Measurements from ENCODE around the gene ABRACL.

The ABRACL gene, protein sequence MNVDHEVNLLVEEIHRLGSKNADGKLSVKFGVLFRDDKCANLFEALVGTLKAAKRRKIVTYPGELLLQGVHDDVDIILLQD
- total RNA-seq: 21.7 to 37.0 (median 24.5) reads per million in 3 donors

DNA sequence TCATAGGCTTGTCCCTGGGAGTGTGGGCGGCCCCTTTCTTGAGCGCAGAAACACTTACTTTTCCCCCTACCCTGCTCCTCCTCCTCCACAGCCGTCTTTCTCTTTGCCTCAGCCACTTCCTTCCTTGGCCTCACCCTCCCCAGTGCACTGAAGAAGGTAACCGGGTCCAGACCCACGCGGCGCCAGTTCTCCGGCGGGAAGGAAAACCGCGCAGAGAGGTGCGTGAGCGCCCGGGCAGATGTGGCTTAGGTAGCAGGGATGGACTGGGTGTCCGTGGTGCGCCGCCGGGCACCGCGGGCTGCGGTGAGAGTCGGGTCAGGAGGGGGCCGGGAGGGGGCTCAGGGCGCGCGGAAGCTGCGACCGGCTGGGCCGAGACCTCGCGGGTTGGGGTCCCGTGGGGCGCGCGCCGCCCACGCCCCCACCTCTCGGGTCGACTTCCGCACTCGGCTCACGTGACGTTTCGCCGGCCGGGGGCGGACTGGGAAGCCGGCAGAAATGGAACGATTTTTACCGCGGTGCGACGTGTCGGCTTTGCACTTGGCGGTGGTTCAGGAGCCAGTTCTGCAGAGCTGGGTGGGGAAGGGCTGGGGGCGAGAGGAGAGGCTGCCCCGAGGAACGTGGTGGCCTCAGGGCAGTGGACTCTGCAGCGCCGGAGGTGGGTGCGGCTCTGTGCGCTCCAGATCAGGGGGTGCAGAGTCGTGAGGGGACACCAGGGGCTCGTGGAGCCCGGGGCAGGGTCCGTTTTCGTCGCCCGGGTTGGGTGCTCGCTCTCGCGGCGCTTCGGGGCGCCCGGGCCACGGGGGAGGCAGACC lies at the start of gene ABRACL:
ABRACL (plus strand) TSS at position 88 of the 812 bp plus-strand sequence. CDS start 5,416 bp downstream, outside the sequence.
- Histone ChIP-seq H3K4me1 (ENCODE audit: control insufficient read depth, insufficient read depth, low read length, poor library complexity, severe bottlenecking) (peaks cover 23% of the 10 kb centered on the region), H3K4me3 (ENCODE audit: insufficient read depth, low read depth, low read length, poor library complexity, severe bottlenecking) (peak within 1 kb of the TSS; percentile 95), H3K27ac (ENCODE audit: insufficient read depth, low read length, poor library complexity, severe bottlenecking) (peak within 1 kb of the TSS; percentile 86), H3K9me3 (ENCODE audit: control insufficient read depth, low read length) (no peaks in the 10 kb centered on the region), H3K36me3 (ENCODE audit: control insufficient read depth, insufficient read depth, low read length) (peaks cover 5% of the 10 kb centered on the region), H3K27me3 (replicated peaks; ENCODE audit: control insufficient read depth, insufficient read depth, low read length, poor library complexity, severe bottlenecking) (no peaks in the 10 kb centered on the region)
- DNase-seq: peak; percentile 48 to 67 (median 56)

DNA sequence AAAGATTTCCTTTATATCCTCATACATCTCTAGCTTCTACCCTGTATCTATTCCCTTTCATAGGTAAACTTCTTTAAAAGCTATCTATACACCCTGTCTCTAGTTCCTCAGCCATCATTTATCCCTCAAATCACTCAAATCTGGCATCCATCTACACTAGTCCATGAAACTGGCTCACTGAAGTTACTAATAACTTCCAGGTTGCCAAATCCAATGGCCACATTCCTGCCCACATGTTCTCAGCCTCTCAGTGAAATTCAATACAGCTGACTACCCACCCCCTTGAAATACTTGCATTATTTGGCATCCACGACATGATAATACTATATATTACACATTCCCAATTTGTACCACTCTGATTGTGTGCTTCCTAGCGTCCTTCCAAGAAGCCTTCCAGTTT lies 49.2 kb upstream of the ABRACL start:
- DNase-seq: no peak
- H3K4me3 ChIP-seq (ENCODE audit: insufficient read depth, low read depth, low read length, poor library complexity, severe bottlenecking): no peak overlapping the region
- H3K9me3 ChIP-seq (ENCODE audit: control insufficient read depth, low read length): no peaks in the 10 kb centered on the region
- no peak overlapping the region for H3K27ac ChIP-seq (ENCODE audit: insufficient read depth, low read length, poor library complexity, severe bottlenecking)
- H3K36me3 ChIP-seq (ENCODE audit: control insufficient read depth, insufficient read depth, low read length): no peaks in the 10 kb centered on the region
- H3K27me3 ChIP-seq (replicated peaks; ENCODE audit: control insufficient read depth, insufficient read depth, low read length, poor library complexity, severe bottlenecking): no peaks in the 10 kb centered on the region
- peaks cover 3% of the 10 kb centered on the region for H3K4me1 ChIP-seq (ENCODE audit: control insufficient read depth, insufficient read depth, low read length, poor library complexity, severe bottlenecking)

- peaks cover 3% of the 10 kb centered on the region for H3K4me1 ChIP-seq (ENCODE audit: control insufficient read depth, insufficient read depth, low read length, poor library complexity, severe bottlenecking)
- H3K4me3 ChIP-seq (ENCODE audit: insufficient read depth, low read depth, low read length, poor library complexity, severe bottlenecking): no peak overlapping the region
- H3K36me3 ChIP-seq (ENCODE audit: control insufficient read depth, insufficient read depth, low read length): no peaks in the 10 kb centered on the region
- no peaks in the 10 kb centered on the region for H3K27me3 ChIP-seq (replicated peaks; ENCODE audit: control insufficient read depth, insufficient read depth, low read length, poor library complexity, severe bottlenecking)
- no peaks in the 10 kb centered on the region for H3K9me3 ChIP-seq (ENCODE audit: control insufficient read depth, low read length)
- no peak overlapping the region for H3K27ac ChIP-seq (ENCODE audit: insufficient read depth, low read length, poor library complexity, severe bottlenecking)
- no peak for DNase-seq
These were observed 48.5 kb upstream of the ABRACL start for GRCh38 chr6:138979813-138980668.

- Histone ChIP-seq H3K9me3 (ENCODE audit: control insufficient read depth, low read length) (no peaks in the 10 kb centered on the region), H3K4me1 (ENCODE audit: control insufficient read depth, insufficient read depth, low read length, poor library complexity, severe bottlenecking) (peaks cover 3% of the 10 kb centered on the region), H3K36me3 (ENCODE audit: control insufficient read depth, insufficient read depth, low read length) (no peaks in the 10 kb centered on the region), H3K4me3 (ENCODE audit: insufficient read depth, low read depth, low read length, poor library complexity, severe bottlenecking) (no peak overlapping the region), H3K27me3 (replicated peaks; ENCODE audit: control insufficient read depth, insufficient read depth, low read length, poor library complexity, severe bottlenecking) (no peaks in the 10 kb centered on the region), H3K27ac (ENCODE audit: insufficient read depth, low read length, poor library complexity, severe bottlenecking) (no peak overlapping the region)
- no peak for DNase-seq
These were observed 47.1 kb upstream of the ABRACL start for GRCh38 chr6:138981416-138981815.

GRCh38 chr6:138986578-138986977 lies 42.0 kb upstream of the ABRACL start:
- no peaks in the 10 kb centered on the region for H3K9me3 ChIP-seq (ENCODE audit: control insufficient read depth, low read length)
- peak overlapping the region; percentile 93 for H3K4me3 ChIP-seq (ENCODE audit: insufficient read depth, low read depth, low read length, poor library complexity, severe bottlenecking)
- DNase-seq: no peak
- H3K27ac ChIP-seq (ENCODE audit: insufficient read depth, low read length, poor library complexity, severe bottlenecking): peak overlapping the region; percentile 80
- no peaks in the 10 kb centered on the region for H3K27me3 ChIP-seq (replicated peaks; ENCODE audit: control insufficient read depth, insufficient read depth, low read length, poor library complexity, severe bottlenecking)
- no peaks in the 10 kb centered on the region for H3K36me3 ChIP-seq (ENCODE audit: control insufficient read depth, insufficient read depth, low read length)
- H3K4me1 ChIP-seq (ENCODE audit: control insufficient read depth, insufficient read depth, low read length, poor library complexity, severe bottlenecking): peaks cover 9% of the 10 kb centered on the region

DNA sequence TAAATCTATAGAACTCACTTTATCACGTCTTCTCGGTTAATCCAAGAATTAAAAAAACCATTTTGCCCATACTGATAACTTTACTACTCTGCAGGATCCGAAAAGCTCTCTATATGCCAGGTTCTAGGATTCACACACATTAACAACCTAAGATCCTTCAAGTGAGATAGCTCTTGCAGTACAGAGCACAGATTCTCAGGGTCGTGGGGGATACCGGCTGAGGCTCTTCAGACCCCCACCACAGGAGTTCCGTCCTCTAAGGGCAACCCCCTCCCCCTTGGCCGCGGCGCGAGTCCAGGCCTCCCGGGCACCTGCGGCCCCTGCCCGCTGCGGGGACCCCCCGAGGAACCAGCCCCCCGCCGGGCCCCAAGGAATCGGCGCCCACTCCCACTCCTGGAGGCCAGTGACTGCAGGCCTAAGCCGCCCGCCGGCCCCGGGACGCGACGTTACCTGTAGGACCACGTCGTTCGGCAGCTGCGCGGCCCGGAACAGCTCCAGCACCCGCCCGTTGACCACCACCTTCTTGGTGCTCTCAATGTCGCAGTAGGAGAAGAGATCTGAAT lies 41.4 kb upstream of the ABRACL start:
- Histone ChIP-seq H3K9me3 (ENCODE audit: control insufficient read depth, low read length) (no peaks in the 10 kb centered on the region), H3K4me3 (ENCODE audit: insufficient read depth, low read depth, low read length, poor library complexity, severe bottlenecking) (peak overlapping the region; percentile 93), H3K27ac (ENCODE audit: insufficient read depth, low read length, poor library complexity, severe bottlenecking) (peak overlapping the region; percentile 80), H3K4me1 (ENCODE audit: control insufficient read depth, insufficient read depth, low read length, poor library complexity, severe bottlenecking) (peaks cover 9% of the 10 kb centered on the region), H3K36me3 (ENCODE audit: control insufficient read depth, insufficient read depth, low read length) (no peaks in the 10 kb centered on the region), H3K27me3 (replicated peaks; ENCODE audit: control insufficient read depth, insufficient read depth, low read length, poor library complexity, severe bottlenecking) (no peaks in the 10 kb centered on the region)
- no peak for DNase-seq

- no peaks in the 10 kb centered on the region for H3K36me3 ChIP-seq (ENCODE audit: control insufficient read depth, insufficient read depth, low read length)
- peak; percentile 79 to 86 (median 83) for DNase-seq
- H3K27ac ChIP-seq (ENCODE audit: insufficient read depth, low read length, poor library complexity, severe bottlenecking): peak within 1 kb of the TSS; percentile 80
- no peaks in the 10 kb centered on the region for H3K27me3 ChIP-seq (replicated peaks; ENCODE audit: control insufficient read depth, insufficient read depth, low read length, poor library complexity, severe bottlenecking)
- H3K9me3 ChIP-seq (ENCODE audit: control insufficient read depth, low read length): no peaks in the 10 kb centered on the region
- peaks cover 9% of the 10 kb centered on the region for H3K4me1 ChIP-seq (ENCODE audit: control insufficient read depth, insufficient read depth, low read length, poor library complexity, severe bottlenecking)
- peak within 1 kb of the TSS; percentile 93 for H3K4me3 ChIP-seq (ENCODE audit: insufficient read depth, low read depth, low read length, poor library complexity, severe bottlenecking)
These were observed 40.7 kb upstream of the ABRACL start, which contains the start of gene REPS1 for GRCh38 chr6:138987643-138988468. Gene REPS1, minus strand, starts transcription at chr6:138988253. Its CDS starts 571 bp downstream, at chr6:138987682.

- Histone ChIP-seq H3K27me3 (replicated peaks; ENCODE audit: control insufficient read depth, insufficient read depth, low read length, poor library complexity, severe bottlenecking) (no peaks in the 10 kb centered on the region), H3K4me1 (ENCODE audit: control insufficient read depth, insufficient read depth, low read length, poor library complexity, severe bottlenecking) (peaks cover 9% of the 10 kb centered on the region), H3K4me3 (ENCODE audit: insufficient read depth, low read depth, low read length, poor library complexity, severe bottlenecking) (peak overlapping the region; percentile 93), H3K27ac (ENCODE audit: insufficient read depth, low read length, poor library complexity, severe bottlenecking) (peak overlapping the region; percentile 80), H3K36me3 (ENCODE audit: control insufficient read depth, insufficient read depth, low read length) (no peaks in the 10 kb centered on the region), H3K9me3 (ENCODE audit: control insufficient read depth, low read length) (no peaks in the 10 kb centered on the region)
- no peak for DNase-seq
These were observed 40.1 kb upstream of the ABRACL start for GRCh38 chr6:138988469-138988834.
